Chondrocyte (in vitro differentiated cells): ENCODE results near the gene UBTD1. TPM values are rescaled to one million over a fixed set of nuclear protein-coding genes. Genes with fewer than 3 reads are reported as not detected.

Source experiments
- DNase-seq: peaks from one replicate; pipeline ENCODE4 v3.0.0; 2021; ENCODE audit warnings: mixed read lengths, low spot score
- H3K27ac Mint-ChIP-seq: one replicate; pipeline ENCODE4 v1.8.0; 2021; ENCODE audit warnings: mild to moderate bottlenecking, moderate library complexity, mixed read lengths; ENCODE audit not compliant: unreplicated experiment
- H3K27me3 Mint-ChIP-seq: 2 replicates; pipeline ENCODE4 v1.8.0; 2021; ENCODE audit warnings: low read depth, mixed read lengths
- H3K36me3 Mint-ChIP-seq: 2 replicates; pipeline ENCODE4 v1.8.0; 2021; ENCODE audit warnings: low read depth, mixed read lengths
- H3K4me1 Mint-ChIP-seq: 2 replicates; pipeline ENCODE4 v1.8.0; 2021; ENCODE audit warnings: low read depth, mild to moderate bottlenecking, mixed read lengths
- H3K4me3 Mint-ChIP-seq: one replicate; pipeline ENCODE4 v1.8.0; 2021; ENCODE audit warnings: mild to moderate bottlenecking, moderate library complexity, mixed read lengths; ENCODE audit not compliant: unreplicated experiment
- H3K9me3 Mint-ChIP-seq: 2 replicates; pipeline ENCODE4 v1.8.0; 2021; ENCODE audit warnings: low read depth, mixed read lengths
- CTCF ChIP-seq: fragments of 200-600 bp; sonication (generic); IDR thresholded peaks from 2 replicates; pipeline ENCODE4 v1.5.0; 2021; ENCODE audit warnings: antibody characterized with exemption, mild to moderate bottlenecking, moderate library complexity
- long read RNA-seq: library from polyadenylated mRNA; stranded (forward); transcript quantifications from one replicate; pipeline ENCODE4 v2.0.0, GENCODE V29; 2021
- total RNA-seq: library from RNA; stranded (reverse); gene quantifications from 3 replicates; pipeline ENCODE4 v1.2.1, GENCODE V29; 2021

Gene UBTD1
- 29.3 to 38.2 TPM (median 38.2 TPM) in 3 replicates for total RNA-seq
- long read RNA-seq, transcript UBTD1-201 (3 exons, 1,706 nt), result major isoform, 48 of 57 reads
- long read RNA-seq, partial matches to known transcripts, result 9 of 57 reads
- long read RNA-seq, other reads (novel, unspliced or antisense), result 0 of 57 reads

- Mint-ChIP-seq H3K36me3 (no peaks in the 10 kb centered on the region), H3K27ac (peak within 1 kb of the TSS; percentile 94), H3K9me3 (no peaks in the 10 kb centered on the region), H3K4me1 (peaks cover 63% of the 10 kb centered on the region), H3K4me3 (peak within 1 kb of the TSS; percentile 88), H3K27me3 (no peaks in the 10 kb centered on the region)
- peak; percentile 51 for TF ChIP-seq CTCF
- DNase-seq, result no peak
Observed at GRCh38 chr10:97498841-97499560, at the start of gene UBTD1. Gene UBTD1, plus strand, starts transcription at chr10:97498924. Its CDS starts 280 bp downstream, at chr10:97499204.

- Mint-ChIP-seq H3K27me3 (no peaks in the 10 kb centered on the region), H3K4me3 (no peak overlapping the region)
Observed at GRCh38 chr10:97450828-97451227, 47.9 kb upstream of the UBTD1 start.

GRCh38 chr10:97451605-97452004, 47.1 kb upstream of the UBTD1 start:
- TF ChIP-seq CTCF, result no peak
- Mint-ChIP-seq H3K27ac (peak overlapping the region; percentile 12), H3K4me3 (no peak overlapping the region), H3K4me1 (peaks cover 65% of the 10 kb centered on the region), H3K27me3 (no peaks in the 10 kb centered on the region), H3K9me3 (no peaks in the 10 kb centered on the region), H3K36me3 (peaks cover 25% of the 10 kb centered on the region)
- no peak for DNase-seq

More at GRCh38 chr10:97450828-97451227, 47.9 kb upstream of the UBTD1 start:
- peaks cover 69% of the 10 kb centered on the region for H3K4me1 Mint-ChIP-seq
- peaks cover 23% of the 10 kb centered on the region for H3K36me3 Mint-ChIP-seq
- no peaks in the 10 kb centered on the region for H3K9me3 Mint-ChIP-seq
- DNase-seq, result no peak
- TF ChIP-seq CTCF, result no peak
- H3K27ac Mint-ChIP-seq, result peak overlapping the region; percentile 49

- Mint-ChIP-seq H3K9me3 (no peaks in the 10 kb centered on the region), H3K27me3 (no peaks in the 10 kb centered on the region), H3K4me1 (peaks cover 58% of the 10 kb centered on the region), H3K36me3 (peaks cover 32% of the 10 kb centered on the region), H3K4me3 (no peak overlapping the region), H3K27ac (no peak overlapping the region)
- TF ChIP-seq CTCF, result no peak
- DNase-seq, result no peak
Observed at GRCh38 chr10:97452352-97452751, 46.4 kb upstream of the UBTD1 start.

- peaks cover 46% of the 10 kb centered on the region for H3K36me3 Mint-ChIP-seq
- H3K9me3 Mint-ChIP-seq, result no peaks in the 10 kb centered on the region
- TF ChIP-seq CTCF, result no peak
- H3K27me3 Mint-ChIP-seq, result no peaks in the 10 kb centered on the region
- no peak for DNase-seq
- H3K4me3 Mint-ChIP-seq, result no peak overlapping the region
- H3K27ac Mint-ChIP-seq, result peak overlapping the region; percentile 68
- peaks cover 40% of the 10 kb centered on the region for H3K4me1 Mint-ChIP-seq
Observed at GRCh38 chr10:97454330-97455036, 44.2 kb upstream of the UBTD1 start.
